ENCODE measurements around the gene C17orf58.

Gene C17orf58

GRCh38 chr17:67950945-67951344 lies 45.3 kb downstream of the C17orf58 start:
- no peak for DNase-seq (ENCODE audit: low read depth)

DNA sequence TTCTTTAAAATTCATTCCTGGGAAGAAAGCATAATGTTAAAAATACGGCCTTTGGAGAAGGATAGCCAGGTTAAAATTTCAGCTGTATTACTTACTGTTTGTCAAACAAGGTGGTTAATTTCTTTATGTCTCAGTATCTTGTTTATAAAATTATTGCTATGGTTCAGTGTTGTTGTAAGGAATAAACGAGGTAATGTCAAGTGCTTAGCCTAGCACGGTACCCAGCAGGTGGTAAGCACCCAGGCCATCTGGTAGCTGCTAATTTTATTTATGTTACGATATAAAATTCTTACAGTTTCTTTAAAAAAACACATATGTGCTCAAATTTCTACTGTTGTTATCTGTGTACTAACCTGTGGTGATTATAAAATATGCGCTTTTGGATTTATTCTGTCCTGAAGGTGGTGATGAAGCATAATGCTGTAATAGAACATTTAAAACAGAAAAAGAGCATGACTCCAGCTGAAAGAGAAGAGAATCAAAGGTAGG lies 48.9 kb downstream of the C17orf58 start:
- no peak for DNase-seq (ENCODE audit: low read depth)

DNA sequence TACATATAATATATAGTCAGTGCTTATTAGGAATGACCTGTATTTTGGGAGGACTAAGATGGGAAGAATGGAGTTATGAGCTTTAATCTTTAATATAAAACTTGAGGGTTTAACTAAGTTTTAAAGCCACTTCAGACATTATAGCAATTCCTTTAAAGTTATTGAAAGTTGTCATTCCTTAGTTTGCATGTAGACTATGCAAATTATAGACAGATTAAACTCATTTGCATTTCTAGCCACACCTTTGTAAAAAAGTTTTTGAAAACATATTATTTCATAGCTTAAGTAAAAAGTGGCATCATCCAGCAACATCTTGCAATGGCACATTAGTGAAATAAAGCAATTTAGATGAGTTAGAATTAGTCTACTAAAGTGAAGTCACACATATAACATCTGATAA lies 49.8 kb downstream of the C17orf58 start:
- DNase-seq (ENCODE audit: low read depth) = no peak

DNA sequence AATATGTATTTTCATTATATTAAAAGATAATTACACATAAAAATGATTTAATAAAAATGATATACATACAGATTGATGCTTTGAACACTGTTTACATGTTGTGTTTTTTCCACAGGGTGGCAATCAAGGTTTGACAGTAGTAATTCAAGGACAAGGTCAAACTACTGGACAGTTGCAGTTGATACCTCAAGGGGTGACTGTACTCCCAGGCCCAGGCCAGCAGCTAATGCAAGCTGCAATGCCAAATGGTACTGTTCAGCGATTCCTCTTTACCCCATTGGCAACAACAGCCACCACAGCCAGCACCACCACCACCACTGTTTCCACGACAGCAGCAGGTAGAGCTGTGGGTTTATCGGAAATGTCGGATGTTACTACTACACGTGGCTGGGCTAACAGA lies 52.2 kb downstream of the C17orf58 start:
- DNase-seq (ENCODE audit: low read depth) = no peak

GRCh38 chr17:67942810-67943209 lies 53.5 kb downstream of the C17orf58 start:
- no peak for DNase-seq (ENCODE audit: low read depth)
